Stimulated activated CD8-positive, alpha-beta memory T cell treated with anti-CD3 and anti-CD28 coated beads, Interleukin-4, amount 100 ng/mL, for 48 hours (primary cell): ENCODE data around the gene CACYBP.
A peak's percentile ranks its signal among the peaks of the same experiment; 100 is the strongest.

Source experiments
- DNase-seq: peaks from one replicate; pipeline ENCODE4 v3.0.0-alpha.2; 2020

CACYBP gene

GRCh38 chr1:174975764-174976163, 24.0 kb upstream of the CACYBP start:
- no peak for DNase-seq

GRCh38 chr1:174976436-174977108, 23.2 kb upstream of the CACYBP start:
- no peak for DNase-seq

- no peak for DNase-seq
These were observed 16.6 kb upstream of the CACYBP start for GRCh38 chr1:174982971-174983689.

GRCh38 chr1:174984952-174985351, 14.8 kb upstream of the CACYBP start:
- no peak for DNase-seq

GRCh38 chr1:174988539-174988938, 11.2 kb upstream of the CACYBP start:
- no peak for DNase-seq

GRCh38 chr1:174988986-174989385, 10.8 kb upstream of the CACYBP start:
- no peak for DNase-seq

- DNase-seq = no peak
These were observed 10.1 kb upstream of the CACYBP start for GRCh38 chr1:174989536-174990220.

GRCh38 chr1:174990382-174990999, 9.3 kb upstream of the CACYBP start:
- DNase-seq = no peak

GRCh38 chr1:174991473-174991872, 8.3 kb upstream of the CACYBP start:
- DNase-seq = no peak

- DNase-seq = no peak
These were observed 4.6 kb upstream of the CACYBP start for GRCh38 chr1:174995121-174995520.

- DNase-seq = no peak
These were observed 3.8 kb upstream of the CACYBP start for GRCh38 chr1:174995916-174996315.

GRCh38 chr1:174996476-174996875, 3.3 kb upstream of the CACYBP start:
- DNase-seq = no peak

GRCh38 chr1:174997041-174997440, 2.7 kb upstream of the CACYBP start:
- DNase-seq = no peak

GRCh38 chr1:174998569-174999215, 1.1 kb upstream of the CACYBP start:
- peak; percentile 40 for DNase-seq

GRCh38 chr1:174999216-174999935, 371 bp upstream of the CACYBP start:
- peak; percentile 96 for DNase-seq

GRCh38 chr1:175000697-175001187, 995 bp downstream of the CACYBP start:
- DNase-seq = no peak

- DNase-seq = no peak
These were observed 3.3 kb downstream of the CACYBP start for GRCh38 chr1:175002910-175003517.

- DNase-seq = no peak
These were observed 3.8 kb downstream of the CACYBP start for GRCh38 chr1:175003521-175003920.

- DNase-seq = no peak
These were observed 5.5 kb downstream of the CACYBP start for GRCh38 chr1:175005085-175005783.

GRCh38 chr1:175009532-175009931, 9.8 kb downstream of the CACYBP start:
- DNase-seq = no peak

- DNase-seq = no peak
These were observed 13.7 kb downstream of the CACYBP start for GRCh38 chr1:175013445-175013844.
